ENCODE measurements around the gene GPR142.

Gene GPR142

GRCh38 chr17:74367206-74367605, at the start of gene GPR142:
Gene GPR142 (plus strand): TSS chr17:74367506. CDS start chr17:74369541, 2,035 bp downstream.
- DNase-seq, result no peak

GRCh38 chr17:74318391-74318790, 48.9 kb upstream of the GPR142 start:
- no peak for DNase-seq

GRCh38 chr17:74324521-74324920, 42.8 kb upstream of the GPR142 start:
- DNase-seq, result no peak

GRCh38 chr17:74325376-74325742, 41.9 kb upstream of the GPR142 start:
- DNase-seq, result no peak

GRCh38 chr17:74325743-74326379, 41.4 kb upstream of the GPR142 start, which contains the start of gene KIF19:
Gene KIF19 (plus strand): TSS chr17:74326226. CDS start chr17:74326350, 124 bp downstream.
- peak; percentile 52 for DNase-seq

GRCh38 chr17:74326506-74326905, 40.8 kb upstream of the GPR142 start:
- no peak for DNase-seq

- no peak for DNase-seq
Measured at GRCh38 chr17:74328487-74328886, 38.8 kb upstream of the GPR142 start.

GRCh38 chr17:74329378-74329777, 37.9 kb upstream of the GPR142 start:
- DNase-seq, result no peak

GRCh38 chr17:74330446-74330845, 36.9 kb upstream of the GPR142 start:
- no peak for DNase-seq

- DNase-seq, result no peak
Measured at GRCh38 chr17:74332017-74332650, 35.2 kb upstream of the GPR142 start.

GRCh38 chr17:74332763-74333283, 34.5 kb upstream of the GPR142 start:
- DNase-seq, result no peak

- no peak for DNase-seq
Measured at GRCh38 chr17:74334393-74335039, 32.8 kb upstream of the GPR142 start.

GRCh38 chr17:74335529-74336062, 31.7 kb upstream of the GPR142 start:
- DNase-seq, result no peak

- no peak for DNase-seq
Measured at GRCh38 chr17:74336307-74336706, 31.0 kb upstream of the GPR142 start.

GRCh38 chr17:74337834-74338500, 29.3 kb upstream of the GPR142 start:
- DNase-seq, result no peak

GRCh38 chr17:74339537-74340195, 27.6 kb upstream of the GPR142 start:
- no peak for DNase-seq

- no peak for DNase-seq
Measured at GRCh38 chr17:74340470-74341023, 26.8 kb upstream of the GPR142 start.

GRCh38 chr17:74342224-74342623, 25.1 kb upstream of the GPR142 start:
- no peak for DNase-seq

GRCh38 chr17:74343121-74343520, 24.2 kb upstream of the GPR142 start:
- DNase-seq, result no peak

GRCh38 chr17:74343526-74344284, 23.6 kb upstream of the GPR142 start:
- DNase-seq, result no peak

- DNase-seq, result no peak
Measured at GRCh38 chr17:74344658-74345057, 22.6 kb upstream of the GPR142 start.
